ENCODE results near the gene C1GALT1C1L. TPM values are rescaled to one million over a fixed set of nuclear protein-coding genes. Genes with fewer than 3 reads are reported as not detected.
A peak's percentile ranks its signal among the peaks of the same experiment; 100 is the strongest.

The C1GALT1C1L gene
- total and polyA plus RNA-seq, 2 of the 13 experiments (the other 11 are each of a cell fraction or from before 2014, with no cell fraction given), result 1.3 to 2.4 TPM

DNA sequence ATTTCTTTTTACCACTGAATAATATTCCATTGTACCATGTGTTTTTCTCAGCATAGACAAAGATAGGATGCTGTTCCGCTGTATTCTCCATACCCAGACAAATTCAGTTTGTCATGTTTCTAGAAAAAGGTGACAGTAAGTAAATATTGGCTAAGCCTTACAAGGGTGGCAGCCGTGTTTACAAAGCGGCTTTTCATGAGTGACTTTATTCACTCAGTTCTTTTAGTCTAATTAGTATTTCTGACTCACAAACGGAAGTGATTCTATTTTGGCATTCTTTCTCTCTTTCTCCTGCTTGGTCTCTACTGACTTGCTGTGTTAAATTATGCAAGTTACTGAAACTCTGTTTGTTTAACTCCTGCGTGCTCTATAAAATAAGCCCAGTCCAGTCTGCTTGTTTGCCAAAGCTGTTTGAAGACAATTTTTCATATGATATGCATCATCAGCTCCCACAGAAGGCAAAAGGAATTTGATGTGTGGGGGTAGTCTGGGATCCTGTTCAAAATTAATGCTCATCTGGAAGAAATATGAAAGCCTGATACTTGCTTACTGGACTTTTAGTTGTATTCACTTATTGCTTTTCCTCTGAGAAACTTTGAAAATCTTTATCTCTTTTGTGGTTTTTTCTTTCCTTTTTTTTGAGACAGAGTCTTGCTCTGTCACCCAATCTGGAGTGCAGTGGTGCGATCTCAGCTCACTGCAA, 41.5 kb downstream of the C1GALT1C1L start (continued):
- TF ChIP-seq MEIS1 (CRISPR knock-in tag; IDR thresholded peaks at IDR 0.05; ENCODE audit: borderline replicate concordance) (peak; percentile 53; the same call in 1 of the 2 replicates), TAF15 (IDR thresholded peaks at IDR 0.05; ENCODE audit: low read depth, low read length, poor library complexity, severe bottlenecking) (no peak), ZNF235 (CRISPR knock-in tag; IDR thresholded peaks at IDR 0.05; ENCODE audit: borderline replicate concordance) (no peak), RARG (CRISPR knock-in tag; IDR thresholded peaks at IDR 0.05; ENCODE audit: low read depth) (no peak), HMG20B (CRISPR knock-in tag; conservative IDR thresholded peaks at IDR 0.05) (peak; percentile 82; the same call in 1 of the 2 replicates), ZNF34 (CRISPR knock-in tag; IDR thresholded peaks at IDR 0.05; ENCODE audit: borderline replicate concordance) (no peak), KMT2A (CRISPR knock-in tag; IDR thresholded peaks at IDR 0.05) (no peak), RBM22 (optimal IDR thresholded peaks at IDR 0.05; ENCODE audit: low read length) (no peak), NKX3-1 (CRISPR knock-in tag; IDR thresholded peaks at IDR 0.05) (peak; percentile 83; the same call in 1 of the 2 replicates), FOXK1 (CRISPR knock-in tag; IDR thresholded peaks at IDR 0.05; ENCODE audit: borderline replicate concordance, low read depth) (peak; percentile 89), PHF21A (CRISPR knock-in tag; IDR thresholded peaks at IDR 0.05) (no peak), ZFP36L2 (CRISPR knock-in tag; IDR thresholded peaks at IDR 0.05) (no peak), NPAS2 (CRISPR knock-in tag; IDR thresholded peaks at IDR 0.05; ENCODE audit: borderline replicate concordance) (no peak), ELF1 (CRISPR knock-in tag; IDR thresholded peaks at IDR 0.05) (peak; percentile 15; the same call in 1 of the 2 replicates), HOXD1 (CRISPR knock-in tag; IDR thresholded peaks at IDR 0.05) (peak; percentile 79; the same call in 1 of the 2 replicates), DNMT1 (CRISPR knock-in tag; IDR thresholded peaks at IDR 0.05) (no peak)
- TF ChIP-seq, protein P1, sequence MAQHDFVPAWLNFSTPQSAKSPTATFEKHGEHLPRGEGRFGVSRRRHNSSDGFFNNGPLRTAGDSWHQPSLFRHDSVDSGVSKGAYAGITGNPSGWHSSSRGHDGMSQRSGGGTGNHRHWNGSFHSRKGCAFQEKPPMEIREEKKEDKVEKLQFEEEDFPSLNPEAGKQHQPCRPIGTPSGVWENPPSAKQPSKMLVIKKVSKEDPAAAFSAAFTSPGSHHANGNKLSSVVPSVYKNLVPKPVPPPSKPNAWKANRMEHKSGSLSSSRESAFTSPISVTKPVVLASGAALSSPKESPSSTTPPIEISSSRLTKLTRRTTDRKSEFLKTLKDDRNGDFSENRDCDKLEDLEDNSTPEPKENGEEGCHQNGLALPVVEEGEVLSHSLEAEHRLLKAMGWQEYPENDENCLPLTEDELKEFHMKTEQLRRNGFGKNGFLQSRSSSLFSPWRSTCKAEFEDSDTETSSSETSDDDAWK (CRISPR knock-in tag; IDR thresholded peaks at IDR 0.05), result no peak
- TF ChIP-seq, protein P2, sequence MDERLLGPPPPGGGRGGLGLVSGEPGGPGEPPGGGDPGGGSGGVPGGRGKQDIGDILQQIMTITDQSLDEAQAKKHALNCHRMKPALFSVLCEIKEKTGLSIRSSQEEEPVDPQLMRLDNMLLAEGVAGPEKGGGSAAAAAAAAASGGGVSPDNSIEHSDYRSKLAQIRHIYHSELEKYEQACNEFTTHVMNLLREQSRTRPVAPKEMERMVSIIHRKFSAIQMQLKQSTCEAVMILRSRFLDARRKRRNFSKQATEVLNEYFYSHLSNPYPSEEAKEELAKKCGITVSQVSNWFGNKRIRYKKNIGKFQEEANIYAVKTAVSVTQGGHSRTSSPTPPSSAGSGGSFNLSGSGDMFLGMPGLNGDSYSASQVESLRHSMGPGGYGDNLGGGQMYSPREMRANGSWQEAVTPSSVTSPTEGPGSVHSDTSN (CRISPR knock-in tag; IDR thresholded peaks at IDR 0.05), result peak; percentile 61
- TF ChIP-seq, protein P3, sequence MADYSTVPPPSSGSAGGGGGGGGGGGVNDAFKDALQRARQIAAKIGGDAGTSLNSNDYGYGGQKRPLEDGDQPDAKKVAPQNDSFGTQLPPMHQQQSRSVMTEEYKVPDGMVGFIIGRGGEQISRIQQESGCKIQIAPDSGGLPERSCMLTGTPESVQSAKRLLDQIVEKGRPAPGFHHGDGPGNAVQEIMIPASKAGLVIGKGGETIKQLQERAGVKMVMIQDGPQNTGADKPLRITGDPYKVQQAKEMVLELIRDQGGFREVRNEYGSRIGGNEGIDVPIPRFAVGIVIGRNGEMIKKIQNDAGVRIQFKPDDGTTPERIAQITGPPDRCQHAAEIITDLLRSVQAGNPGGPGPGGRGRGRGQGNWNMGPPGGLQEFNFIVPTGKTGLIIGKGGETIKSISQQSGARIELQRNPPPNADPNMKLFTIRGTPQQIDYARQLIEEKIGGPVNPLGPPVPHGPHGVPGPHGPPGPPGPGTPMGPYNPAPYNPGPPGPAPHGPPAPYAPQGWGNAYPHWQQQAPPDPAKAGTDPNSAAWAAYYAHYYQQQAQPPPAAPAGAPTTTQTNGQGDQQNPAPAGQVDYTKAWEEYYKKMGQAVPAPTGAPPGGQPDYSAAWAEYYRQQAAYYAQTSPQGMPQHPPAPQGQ (CRISPR knock-in tag; IDR thresholded peaks at IDR 0.05; ENCODE audit: borderline replicate concordance), result no peak
- TF ChIP-seq, protein P4, sequence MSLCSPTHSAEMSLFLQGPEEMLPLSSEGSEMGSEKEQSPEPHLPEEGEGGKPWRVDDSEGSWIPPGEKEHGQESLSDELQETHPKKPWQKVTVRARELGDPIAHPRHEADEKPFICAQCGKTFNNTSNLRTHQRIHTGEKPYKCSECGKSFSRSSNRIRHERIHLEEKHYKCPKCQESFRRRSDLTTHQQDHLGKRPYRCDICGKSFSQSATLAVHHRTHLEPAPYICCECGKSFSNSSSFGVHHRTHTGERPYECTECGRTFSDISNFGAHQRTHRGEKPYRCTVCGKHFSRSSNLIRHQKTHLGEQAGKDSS (CRISPR knock-in tag; IDR thresholded peaks at IDR 0.05; ENCODE audit: borderline replicate concordance, low read depth), result no peak
- TF ChIP-seq, protein P5, sequence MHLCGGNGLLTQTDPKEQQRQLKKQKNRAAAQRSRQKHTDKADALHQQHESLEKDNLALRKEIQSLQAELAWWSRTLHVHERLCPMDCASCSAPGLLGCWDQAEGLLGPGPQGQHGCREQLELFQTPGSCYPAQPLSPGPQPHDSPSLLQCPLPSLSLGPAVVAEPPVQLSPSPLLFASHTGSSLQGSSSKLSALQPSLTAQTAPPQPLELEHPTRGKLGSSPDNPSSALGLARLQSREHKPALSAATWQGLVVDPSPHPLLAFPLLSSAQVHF (CRISPR knock-in tag; IDR thresholded peaks at IDR 0.05), result no peak
- TF ChIP-seq, protein P6, sequence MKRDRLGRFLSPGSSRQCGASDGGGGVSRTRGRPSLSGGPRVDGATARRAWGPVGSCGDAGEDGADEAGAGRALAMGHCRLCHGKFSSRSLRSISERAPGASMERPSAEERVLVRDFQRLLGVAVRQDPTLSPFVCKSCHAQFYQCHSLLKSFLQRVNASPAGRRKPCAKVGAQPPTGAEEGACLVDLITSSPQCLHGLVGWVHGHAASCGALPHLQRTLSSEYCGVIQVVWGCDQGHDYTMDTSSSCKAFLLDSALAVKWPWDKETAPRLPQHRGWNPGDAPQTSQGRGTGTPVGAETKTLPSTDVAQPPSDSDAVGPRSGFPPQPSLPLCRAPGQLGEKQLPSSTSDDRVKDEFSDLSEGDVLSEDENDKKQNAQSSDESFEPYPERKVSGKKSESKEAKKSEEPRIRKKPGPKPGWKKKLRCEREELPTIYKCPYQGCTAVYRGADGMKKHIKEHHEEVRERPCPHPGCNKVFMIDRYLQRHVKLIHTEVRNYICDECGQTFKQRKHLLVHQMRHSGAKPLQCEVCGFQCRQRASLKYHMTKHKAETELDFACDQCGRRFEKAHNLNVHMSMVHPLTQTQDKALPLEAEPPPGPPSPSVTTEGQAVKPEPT (CRISPR knock-in tag; IDR thresholded peaks at IDR 0.05; ENCODE audit: low read depth), result no peak
